ENCODE data around the gene SLC36A1.

DNA sequence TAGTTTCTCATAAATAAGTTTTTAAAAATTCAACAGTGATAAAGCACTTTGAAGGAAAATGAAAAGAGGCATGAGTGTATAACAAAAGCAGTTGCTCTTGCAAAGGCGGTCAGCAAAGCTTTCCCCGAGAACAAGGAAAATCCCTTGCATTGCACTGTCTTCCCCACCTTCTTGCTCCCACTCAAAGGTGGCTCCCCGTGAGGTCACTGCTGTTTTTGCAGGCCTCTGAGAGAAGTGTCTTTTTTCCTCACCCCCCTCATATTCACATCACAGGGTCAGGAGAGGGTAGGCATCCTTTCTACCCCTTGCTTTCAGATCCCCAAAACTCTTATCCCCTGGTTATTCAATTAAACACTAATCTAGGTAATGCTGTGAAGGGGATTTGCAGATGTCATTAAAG lies 15.2 kb upstream of the SLC36A1 start:
- TF ChIP-seq GATA2 (IDR thresholded peaks at IDR 0.05; ENCODE audit: low read depth, low read length) = no peak
- no peak for TF ChIP-seq GATA3 (IDR thresholded peaks at IDR 0.05; ENCODE audit: low read depth, low read length)
